Superior temporal gyrus (tissue), 1 donor: Measurements from ENCODE around the gene NR0B2.
A peak's percentile ranks its signal among the peaks of the same experiment; 100 is the strongest.
"Not testable (repeated sequence)": the region's sequence is repeated elsewhere in the genome, so short reads cannot be mapped to it uniquely, and the experiment has no call there.

Experiments
- DNase-seq: peaks from one replicate; pipeline ENCODE4 v3.0.0-alpha.2; 2016; ENCODE audit errors: extremely low spot score

NR0B2 gene

DNA sequence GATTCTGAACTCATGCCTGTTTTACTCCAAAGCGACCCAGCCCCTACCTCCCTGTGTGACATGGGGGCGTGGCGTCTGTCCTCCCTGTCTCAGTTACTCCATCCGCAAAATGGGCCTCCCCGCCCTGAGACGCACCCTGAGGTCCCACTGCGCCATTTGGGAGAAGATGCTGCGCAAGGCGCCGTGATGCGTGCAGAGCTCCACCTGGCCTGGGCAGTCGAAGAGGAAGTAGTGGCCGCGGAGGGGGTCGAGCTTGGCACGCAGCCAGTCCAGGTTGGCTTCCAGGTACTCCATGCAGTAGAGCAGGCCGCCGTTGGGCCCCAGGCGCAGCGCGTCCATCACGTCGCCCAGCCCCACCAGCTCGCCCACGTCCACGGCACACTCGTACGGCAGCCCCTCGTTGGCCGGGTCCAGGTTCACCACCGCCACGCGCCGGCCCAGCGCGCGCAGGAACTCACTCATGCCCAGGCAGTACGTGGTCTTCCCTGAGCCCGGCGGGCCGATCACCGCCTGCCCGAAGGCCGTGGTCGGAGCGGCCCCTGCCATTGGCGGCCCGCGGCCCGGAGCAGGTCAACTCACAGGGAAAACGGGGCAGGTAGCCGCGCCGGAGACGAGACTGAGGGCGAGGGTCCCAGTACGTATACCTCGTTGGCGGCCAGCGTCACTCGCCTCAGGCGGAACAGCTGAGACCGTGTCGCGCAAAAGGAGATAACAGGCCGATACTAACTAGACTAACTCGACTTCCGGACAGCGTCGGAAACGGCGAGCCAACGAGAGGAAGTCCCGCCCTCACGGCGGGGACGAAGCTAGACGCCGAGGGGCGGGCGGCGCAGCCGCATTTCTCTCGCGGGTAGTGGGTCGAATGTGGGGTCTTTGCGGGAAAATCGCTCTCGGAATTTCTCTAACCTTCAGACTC, 24.0 kb downstream of the NR0B2 start, which contains the start of gene GPN2:
TSS of gene GPN2 (minus strand) at position 733 of the 916 bp plus-strand sequence. CDS start at position 546, 187 bp downstream.
- peak; percentile 89 for DNase-seq

DNA sequence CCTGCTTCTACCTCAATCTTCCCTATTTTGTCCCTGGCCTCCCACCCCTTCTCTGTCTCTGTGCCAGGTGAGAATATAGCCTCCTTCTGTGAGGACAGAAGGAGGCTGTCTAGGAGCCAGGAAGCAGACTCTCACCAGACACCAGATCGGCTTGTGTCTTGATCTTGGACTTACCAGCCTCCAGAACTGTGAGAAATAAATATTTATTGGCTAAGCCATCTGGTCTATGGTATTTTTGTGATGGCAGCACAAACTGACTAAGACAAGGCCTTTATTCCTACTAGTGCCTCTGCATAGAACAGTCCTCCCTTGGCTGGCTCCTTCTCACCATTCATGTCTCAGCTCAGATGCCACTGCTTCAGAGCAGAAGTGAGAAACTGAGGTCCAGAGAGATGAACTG, 25.5 kb downstream of the NR0B2 start:
- no peak for DNase-seq

DNA sequence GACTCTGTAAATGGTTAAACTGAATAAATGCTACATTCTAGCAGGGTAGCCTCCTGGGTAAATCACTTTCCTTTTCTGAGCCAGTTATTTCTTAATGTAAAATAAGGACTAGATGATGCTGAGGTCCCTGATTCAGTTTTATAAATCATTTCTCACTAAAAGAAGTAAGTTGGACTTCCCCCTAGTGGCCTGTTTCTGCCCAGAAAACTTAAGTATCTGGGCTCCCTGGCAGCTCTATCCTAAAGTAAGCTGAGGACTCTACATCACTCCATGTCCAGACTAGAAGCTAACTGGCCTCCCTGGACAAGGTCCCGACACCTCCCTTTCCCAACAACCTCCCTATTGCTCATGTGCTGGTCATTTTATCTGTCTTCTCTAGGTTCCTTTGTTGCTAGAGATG, 26.6 kb downstream of the NR0B2 start:
- peak; percentile 33 for DNase-seq

- DNase-seq = no peak
These were observed 30.9 kb downstream of the NR0B2 start for GRCh38 chr1:26882696-26883463.

GRCh38 chr1:26881611-26882010, 32.2 kb downstream of the NR0B2 start:
- not testable (repeated sequence) for DNase-seq

GRCh38 chr1:26879793-26880192, 34.0 kb downstream of the NR0B2 start:
- DNase-seq = no peak

- DNase-seq = no peak
These were observed 36.4 kb downstream of the NR0B2 start for GRCh38 chr1:26877326-26877725.

- DNase-seq = no peak
These were observed 38.9 kb downstream of the NR0B2 start for GRCh38 chr1:26874896-26875295.

DNA sequence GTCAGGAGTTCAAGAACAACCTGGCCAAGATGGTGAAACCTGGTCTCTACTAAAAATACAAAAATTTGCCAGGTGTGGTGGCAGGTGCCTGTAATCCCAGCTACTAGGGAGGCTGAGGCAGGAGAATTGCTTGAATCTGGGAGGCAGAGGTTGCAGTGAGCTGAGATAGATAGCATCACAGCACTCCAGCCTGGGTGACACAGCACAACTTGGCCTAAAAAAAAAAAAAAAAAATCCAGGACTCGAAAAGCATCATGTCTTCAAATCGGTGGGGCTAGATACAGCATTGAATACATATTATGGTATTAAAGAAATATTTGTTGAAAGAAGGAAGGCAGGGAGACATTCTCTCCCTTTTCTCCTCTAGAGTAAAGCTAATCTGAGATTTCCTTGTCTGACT, 40.7 kb downstream of the NR0B2 start:
- not testable (repeated sequence) for DNase-seq

GRCh38 chr1:26864610-26865480, 48.9 kb downstream of the NR0B2 start:
- peak; percentile 97 for DNase-seq

DNA sequence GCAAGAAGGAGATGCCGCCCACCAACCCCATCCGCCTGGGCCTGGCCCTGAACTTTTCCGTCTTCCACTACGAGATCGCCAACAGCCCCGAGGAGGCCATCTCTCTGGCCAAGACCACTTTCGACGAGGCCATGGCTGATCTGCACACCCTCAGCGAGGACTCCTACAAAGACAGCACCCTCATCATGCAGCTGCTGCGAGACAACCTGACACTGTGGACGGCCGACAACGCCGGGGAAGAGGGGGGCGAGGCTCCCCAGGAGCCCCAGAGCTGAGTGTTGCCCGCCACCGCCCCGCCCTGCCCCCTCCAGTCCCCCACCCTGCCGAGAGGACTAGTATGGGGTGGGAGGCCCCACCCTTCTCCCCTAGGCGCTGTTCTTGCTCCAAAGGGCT, 50.1 kb downstream of the NR0B2 start:
- no peak for DNase-seq

DNA sequence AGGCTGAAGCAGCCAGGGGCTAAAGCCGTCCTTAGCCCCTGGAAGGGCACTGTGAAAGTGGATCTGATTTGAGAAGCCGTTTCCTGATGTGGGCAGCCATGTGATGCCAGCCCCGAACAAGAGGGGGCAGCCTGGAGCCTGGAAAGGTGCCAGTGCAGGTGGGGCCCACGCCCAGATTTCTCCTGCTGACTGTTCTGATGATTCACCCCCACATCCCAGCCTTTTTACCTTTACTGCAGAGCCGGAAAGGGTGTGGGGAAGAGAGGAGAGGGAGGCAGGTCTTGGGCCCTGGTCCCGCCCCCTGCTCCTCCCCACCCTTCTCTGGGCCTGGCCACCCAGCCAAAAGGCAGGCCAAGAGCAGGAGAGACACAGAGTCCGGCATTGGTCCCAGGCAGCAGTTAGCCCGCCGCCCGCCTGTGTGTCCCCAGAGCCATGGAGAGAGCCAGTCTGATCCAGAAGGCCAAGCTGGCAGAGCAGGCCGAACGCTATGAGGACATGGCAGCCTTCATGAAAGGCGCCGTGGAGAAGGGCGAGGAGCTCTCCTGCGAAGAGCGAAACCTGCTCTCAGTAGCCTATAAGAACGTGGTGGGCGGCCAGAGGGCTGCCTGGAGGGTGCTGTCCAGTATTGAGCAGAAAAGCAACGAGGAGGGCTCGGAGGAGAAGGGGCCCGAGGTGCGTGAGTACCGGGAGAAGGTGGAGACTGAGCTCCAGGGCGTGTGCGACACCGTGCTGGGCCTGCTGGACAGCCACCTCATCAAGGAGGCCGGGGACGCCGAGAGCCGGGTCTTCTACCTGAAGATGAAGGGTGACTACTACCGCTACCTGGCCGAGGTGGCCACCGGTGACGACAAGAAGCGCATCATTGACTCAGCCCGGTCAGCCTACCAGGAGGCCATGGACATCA, 50.7 kb downstream of the NR0B2 start, which contains the start of gene SFN:
TSS of gene SFN (plus strand) at position 369 of the 904 bp plus-strand sequence. CDS start at position 433, 64 bp downstream.
- no peak for DNase-seq

DNA sequence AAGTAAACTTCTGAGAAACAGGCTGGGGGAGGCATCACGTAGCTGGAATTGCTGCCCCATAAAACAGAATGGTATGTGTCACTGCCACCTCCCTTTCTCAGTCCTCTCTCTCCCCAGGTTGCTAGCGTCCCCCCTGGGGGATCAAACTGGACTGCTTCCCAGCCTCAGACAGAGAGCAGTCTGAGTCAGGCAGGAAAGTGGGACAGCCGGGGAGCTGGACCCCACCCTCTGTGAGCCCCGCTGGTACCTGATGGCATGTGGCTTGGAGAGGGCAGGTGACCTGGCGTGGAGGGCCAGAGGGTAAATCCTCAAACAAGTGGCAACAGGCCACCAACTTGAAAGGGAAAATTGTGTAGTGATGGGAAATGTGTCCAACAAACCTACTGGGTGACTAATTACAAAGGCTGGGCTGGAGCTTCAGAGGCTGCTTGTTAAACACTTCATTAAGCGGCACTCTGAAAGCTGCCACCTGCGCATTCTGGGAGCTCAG, 51.8 kb downstream of the NR0B2 start:
- no peak for DNase-seq
